ENCODE measurements around the gene PARS2.

PARS2 gene

GRCh38 chr1:54742282-54742681 lies 22.0 kb downstream of the PARS2 start:
- DNase-seq: peak in 1 of 58 donors; percentile 7

DNA sequence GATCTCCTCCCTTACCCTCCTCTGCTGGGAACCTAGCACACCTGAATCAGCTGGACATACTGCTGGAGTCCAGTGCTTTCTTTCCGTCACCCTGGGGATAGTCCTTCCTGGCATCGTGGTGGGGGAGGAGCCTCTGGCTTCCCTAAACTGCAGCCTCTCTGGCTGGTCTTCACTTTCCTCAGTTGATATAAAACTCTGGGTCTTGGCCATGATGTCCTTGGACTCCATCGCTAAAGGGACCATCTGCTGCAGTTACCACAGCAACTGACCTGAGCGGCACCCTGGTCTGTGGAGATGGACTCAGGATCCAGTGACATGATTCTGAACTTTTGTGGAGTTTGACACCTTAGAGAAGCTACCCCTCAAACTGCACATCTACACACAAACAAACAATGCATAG lies 22.8 kb downstream of the PARS2 start:
- no peak for DNase-seq

DNA sequence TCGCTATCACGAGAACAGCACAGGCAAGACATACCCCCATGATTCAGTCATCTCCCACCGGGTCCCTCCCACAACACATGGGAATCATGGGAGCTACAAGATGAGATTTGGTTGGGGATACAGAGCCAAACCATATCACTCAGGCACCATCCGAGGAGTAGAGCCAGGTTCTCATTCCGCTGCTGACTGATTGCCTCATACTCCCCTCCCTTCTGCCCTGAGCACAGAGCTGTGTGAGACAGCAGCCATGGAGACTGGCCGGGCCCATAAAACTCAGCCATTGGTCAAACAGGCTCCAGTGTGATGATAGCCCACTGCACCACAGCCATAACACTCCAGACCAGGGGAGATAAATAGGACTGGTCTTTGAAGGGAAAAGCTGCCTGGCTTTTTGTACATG lies 26.1 kb downstream of the PARS2 start:
- DNase-seq: no peak

DNA sequence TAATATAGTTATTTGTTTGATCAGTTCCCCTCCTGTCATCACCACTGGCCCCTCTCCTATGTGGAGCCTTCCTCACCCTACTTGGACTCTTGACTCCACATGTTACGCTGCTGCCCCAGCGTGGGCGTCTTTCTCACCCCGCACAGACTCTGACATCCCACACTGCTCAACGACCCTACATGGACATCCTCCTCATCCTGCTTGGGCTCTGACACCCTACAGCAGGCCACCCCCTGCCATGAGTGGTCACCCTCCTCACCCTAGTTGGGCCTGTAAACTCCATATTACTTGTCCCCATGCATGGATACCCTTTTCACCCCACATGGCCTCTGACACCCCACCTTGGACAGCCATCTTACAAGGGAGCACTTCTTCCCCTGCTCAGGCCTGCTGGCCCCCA lies 27.6 kb downstream of the PARS2 start:
- no peak for DNase-seq

GRCh38 chr1:54728027-54728426 lies 36.3 kb downstream of the PARS2 start:
- DNase-seq: no peak

DNA sequence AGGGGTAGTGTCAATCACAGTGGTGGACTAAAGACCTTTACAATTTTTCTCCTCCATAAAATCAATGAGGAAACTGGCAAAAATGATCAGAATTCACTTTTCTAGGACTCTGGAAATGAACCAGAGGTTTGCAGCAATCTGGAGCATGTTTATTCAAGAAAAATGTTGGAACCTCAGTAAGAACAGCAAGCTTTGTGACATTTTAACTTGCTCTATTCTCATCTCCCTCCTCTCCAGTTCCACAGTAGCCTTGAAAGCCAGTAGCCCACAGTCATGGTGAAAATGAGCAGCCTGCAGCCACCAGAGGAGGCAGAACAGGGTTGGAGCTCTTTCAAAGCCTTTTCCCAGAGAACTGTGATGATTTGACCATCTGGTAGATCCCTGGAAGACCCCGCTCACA lies 39.6 kb downstream of the PARS2 start:
- no peak for DNase-seq

DNA sequence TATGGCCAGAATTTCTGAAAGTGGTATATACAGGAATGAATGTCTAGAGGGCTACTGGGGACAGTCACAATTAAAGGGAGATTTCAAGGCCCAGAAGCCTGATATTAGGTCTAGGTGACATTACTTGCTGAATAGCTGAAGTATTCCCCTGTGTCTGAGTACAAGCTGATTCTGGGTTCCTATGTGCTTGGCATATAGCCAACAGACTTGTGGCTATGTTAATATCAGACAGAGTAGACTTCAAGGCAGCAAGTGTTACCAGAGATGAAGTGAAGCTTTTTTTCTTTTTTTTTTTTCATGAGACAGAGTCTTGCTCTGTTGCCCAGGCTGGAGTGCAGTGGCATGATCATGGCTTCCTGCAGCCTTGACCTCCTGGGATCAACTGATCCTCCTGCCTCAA lies 40.3 kb downstream of the PARS2 start:
- DNase-seq: no peak

GRCh38 chr1:54721719-54722118 lies 42.6 kb downstream of the PARS2 start:
- DNase-seq: no peak

GRCh38 chr1:54716299-54717047 lies 47.9 kb downstream of the PARS2 start:
- no peak for DNase-seq

- DNase-seq: peak; percentile 17 to 90 (median 74)
Observed at GRCh38 chr1:54715493-54716298, 48.6 kb downstream of the PARS2 start, which contains the start of gene TTC4. TSS of gene TTC4 (plus strand) at chr1:54715861. CDS start at chr1:54715909, 48 bp downstream.

GRCh38 chr1:54714881-54715492 lies 49.3 kb downstream of the PARS2 start:
- no peak for DNase-seq

DNA sequence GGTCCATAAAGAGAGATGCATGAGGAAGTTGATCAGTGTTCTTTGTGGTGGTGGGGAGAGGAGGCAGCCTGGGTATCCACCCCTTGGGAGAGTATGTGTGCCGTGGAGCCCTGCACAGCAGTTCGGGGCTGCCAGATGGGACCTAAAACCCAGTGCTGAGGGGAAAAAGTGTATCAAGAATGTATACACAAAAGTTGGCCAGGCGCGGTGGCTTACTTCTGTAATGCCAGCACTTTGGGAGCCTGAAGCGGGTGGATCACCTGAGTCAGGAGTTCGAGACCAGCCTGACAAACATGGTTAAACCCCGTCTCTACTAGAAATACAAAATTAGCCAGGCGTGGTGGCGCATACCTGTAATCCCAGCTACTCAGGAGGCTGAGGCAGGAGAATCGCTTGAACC lies 52.8 kb downstream of the PARS2 start:
- no peak for DNase-seq

GRCh38 chr1:54710841-54711240 lies 53.5 kb downstream of the PARS2 start:
- DNase-seq: no peak

GRCh38 chr1:54710434-54710833 lies 53.9 kb downstream of the PARS2 start:
- DNase-seq: no peak

- no peak for DNase-seq
Observed at GRCh38 chr1:54709547-54710292, 54.6 kb downstream of the PARS2 start.

DNA sequence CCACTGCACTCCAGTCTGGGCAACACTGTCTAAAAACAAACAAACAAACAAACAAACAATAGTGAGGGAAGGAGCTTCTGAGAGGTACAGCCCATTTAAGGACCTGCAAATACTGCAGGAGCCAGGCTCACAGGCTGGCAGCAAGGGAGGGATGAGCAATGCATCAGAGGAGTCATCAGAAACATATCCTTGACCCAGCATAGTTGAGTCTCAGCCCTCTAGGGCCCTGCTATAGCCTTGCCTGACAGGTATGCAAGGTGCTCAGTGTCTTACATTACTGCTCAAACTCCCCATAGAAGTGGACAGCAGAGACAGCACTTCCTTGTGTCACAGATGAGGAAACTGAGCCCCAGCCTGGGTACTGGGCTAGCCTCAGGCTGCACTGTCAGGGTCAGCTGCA lies 55.9 kb downstream of the PARS2 start:
- no peak for DNase-seq
